ENCODE results near the gene ARHGAP22.

ARHGAP22 gene

DNA sequence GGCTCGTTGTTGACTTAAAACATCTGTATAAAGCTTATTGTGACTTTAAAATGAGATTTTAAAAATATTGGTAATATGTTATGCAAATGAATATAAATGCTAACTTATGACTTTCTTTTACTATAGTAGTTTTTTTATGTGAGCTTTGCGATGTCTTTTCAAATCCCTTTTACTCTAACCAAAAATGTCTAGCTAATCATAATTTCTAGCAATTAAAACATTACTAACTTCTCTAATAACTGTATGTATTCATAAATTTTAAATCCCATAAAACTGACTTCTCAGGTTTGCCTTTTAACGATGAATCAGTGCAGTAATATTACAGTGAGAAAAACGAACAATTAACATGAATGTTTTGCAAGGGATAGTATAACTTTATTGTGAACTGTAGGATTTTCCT, 185.2 kb downstream of the ARHGAP22 start:
- peaks cover 0 to 33% (median 0%) of the 10 kb centered on the region in 4 donors for H3K4me1 ChIP-seq
- no peak overlapping the region for H3K27ac ChIP-seq
- DNase-seq: no peak
- no peaks in the 10 kb centered on the region for H3K9me3 ChIP-seq
- intact Hi-C loops (cut with DNase I; ENCODE audit: low total_unique reads): no loop called here
- no peak overlapping the region for H3K4me3 ChIP-seq
- no peaks in the 10 kb centered on the region for H3K27me3 ChIP-seq
- H3K36me3 ChIP-seq: no peaks in the 10 kb centered on the region
- TF ChIP-seq, protein P1, sequence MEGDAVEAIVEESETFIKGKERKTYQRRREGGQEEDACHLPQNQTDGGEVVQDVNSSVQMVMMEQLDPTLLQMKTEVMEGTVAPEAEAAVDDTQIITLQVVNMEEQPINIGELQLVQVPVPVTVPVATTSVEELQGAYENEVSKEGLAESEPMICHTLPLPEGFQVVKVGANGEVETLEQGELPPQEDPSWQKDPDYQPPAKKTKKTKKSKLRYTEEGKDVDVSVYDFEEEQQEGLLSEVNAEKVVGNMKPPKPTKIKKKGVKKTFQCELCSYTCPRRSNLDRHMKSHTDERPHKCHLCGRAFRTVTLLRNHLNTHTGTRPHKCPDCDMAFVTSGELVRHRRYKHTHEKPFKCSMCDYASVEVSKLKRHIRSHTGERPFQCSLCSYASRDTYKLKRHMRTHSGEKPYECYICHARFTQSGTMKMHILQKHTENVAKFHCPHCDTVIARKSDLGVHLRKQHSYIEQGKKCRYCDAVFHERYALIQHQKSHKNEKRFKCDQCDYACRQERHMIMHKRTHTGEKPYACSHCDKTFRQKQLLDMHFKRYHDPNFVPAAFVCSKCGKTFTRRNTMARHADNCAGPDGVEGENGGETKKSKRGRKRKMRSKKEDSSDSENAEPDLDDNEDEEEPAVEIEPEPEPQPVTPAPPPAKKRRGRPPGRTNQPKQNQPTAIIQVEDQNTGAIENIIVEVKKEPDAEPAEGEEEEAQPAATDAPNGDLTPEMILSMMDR (IDR thresholded peaks at IDR 0.05): no peak

DNA sequence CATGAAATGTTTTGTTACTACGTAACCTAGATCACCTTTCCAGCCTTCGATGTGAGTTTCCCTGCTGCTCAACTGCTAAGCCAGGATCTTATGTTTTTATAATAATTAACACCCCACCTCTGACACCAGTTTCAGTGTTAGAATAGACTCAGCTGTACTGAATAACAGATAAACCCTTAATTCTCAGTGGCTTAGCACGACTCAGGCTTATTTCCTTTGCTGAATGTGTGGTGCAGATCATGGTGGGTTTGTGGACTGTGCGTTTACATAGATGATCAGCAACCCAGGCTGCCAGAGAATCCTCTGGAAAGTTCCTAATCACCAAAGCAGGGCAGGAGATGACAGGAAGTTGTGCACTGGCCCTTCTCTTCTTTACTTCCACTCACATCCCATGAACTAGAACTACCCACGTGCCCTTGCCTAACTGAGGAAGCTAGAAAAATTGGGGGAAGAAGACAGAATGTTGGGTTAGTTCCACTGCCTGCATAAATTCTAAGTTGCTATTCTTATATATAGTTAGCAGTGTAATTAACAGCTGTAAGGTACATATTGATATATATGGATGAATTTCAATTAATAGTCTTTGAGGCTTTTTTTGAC, 186.6 kb downstream of the ARHGAP22 start:
- Histone ChIP-seq H3K4me1 (peaks cover 0 to 32% (median 0%) of the 10 kb centered on the region in 4 donors), H3K4me3 (no peak overlapping the region), H3K36me3 (peaks cover 0 to 2% (median 1%) of the 10 kb centered on the region in 3 donors), H3K27ac (no peak overlapping the region), H3K27me3 (no peaks in the 10 kb centered on the region), H3K9me3 (no peaks in the 10 kb centered on the region)
- no peak for DNase-seq
- intact Hi-C loops (cut with DNase I; ENCODE audit: low total_unique reads): no loop called here
- TF ChIP-seq, protein P1 (IDR thresholded peaks at IDR 0.05): no peak

DNA sequence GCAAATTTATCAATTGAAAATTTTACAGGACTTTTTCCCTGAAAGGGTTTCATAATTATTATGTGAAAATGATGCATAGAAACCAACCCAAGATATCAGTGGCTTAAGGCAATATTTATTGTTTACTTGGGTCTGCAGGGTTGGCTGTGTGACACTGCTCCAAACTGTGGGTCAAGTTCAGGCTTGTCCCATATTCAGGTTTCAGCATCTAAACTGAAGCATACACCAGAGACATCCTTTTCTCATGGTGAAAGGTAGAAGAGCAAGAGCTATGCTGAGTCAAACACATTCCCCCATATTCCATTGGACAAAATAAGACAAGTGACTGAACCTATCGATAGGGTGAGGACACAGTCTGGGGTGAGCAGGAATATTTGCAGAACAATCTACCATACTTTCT, 187.5 kb downstream of the ARHGAP22 start:
- DNase-seq: no peak
- Histone ChIP-seq H3K27ac (no peak overlapping the region), H3K4me3 (no peak overlapping the region), H3K9me3 (peaks cover 0 to 7% (median 5%) of the 10 kb centered on the region in 3 donors), H3K36me3 (peaks cover 9 to 11% (median 10%) of the 10 kb centered on the region in 3 donors), H3K4me1 (peaks cover 0 to 23% (median 0%) of the 10 kb centered on the region in 4 donors), H3K27me3 (no peaks in the 10 kb centered on the region)
- TF ChIP-seq, protein P1 (IDR thresholded peaks at IDR 0.05): no peak
- intact Hi-C loops (cut with DNase I; ENCODE audit: low total_unique reads): no loop called here

DNA sequence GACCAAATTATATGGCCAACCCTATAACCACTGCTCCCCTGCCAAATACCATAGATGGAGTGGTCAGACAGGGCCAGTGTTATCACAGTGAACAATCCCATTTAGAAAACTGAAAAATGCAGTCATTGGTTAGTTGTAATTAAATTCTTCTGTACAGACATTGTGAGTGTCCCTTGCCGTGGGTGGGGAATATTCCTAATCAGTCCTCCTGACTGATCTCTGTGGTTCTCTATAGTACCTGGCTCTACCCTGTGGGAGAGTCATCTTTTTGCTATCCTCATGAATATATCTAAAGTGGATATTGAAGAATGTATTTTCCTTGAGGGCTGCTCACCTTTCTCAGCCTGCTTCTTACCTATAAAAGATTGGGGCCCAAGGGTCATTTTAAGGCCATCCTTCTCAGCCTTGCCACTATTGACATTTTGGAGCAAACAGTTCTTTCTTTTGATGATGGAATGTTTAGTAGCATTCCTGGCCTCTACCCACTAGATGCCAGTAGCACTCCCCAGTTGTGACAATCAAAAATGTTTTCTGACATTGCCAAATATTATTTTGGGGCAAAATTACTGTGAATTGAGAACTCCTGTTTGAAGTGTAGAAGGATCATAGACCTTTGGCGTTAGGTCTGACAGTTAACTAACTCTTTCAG, 188.2 kb downstream of the ARHGAP22 start:
- Histone ChIP-seq H3K27ac (no peak overlapping the region), H3K4me1 (peaks cover 0 to 18% (median 0%) of the 10 kb centered on the region in 4 donors), H3K9me3 (peaks cover 0 to 14% (median 12%) of the 10 kb centered on the region in 3 donors), H3K36me3 (peaks cover 15 to 16% (median 16%) of the 10 kb centered on the region in 3 donors), H3K27me3 (no peaks in the 10 kb centered on the region), H3K4me3 (no peak overlapping the region)
- TF ChIP-seq, protein P1 (IDR thresholded peaks at IDR 0.05): no peak
- intact Hi-C loops (cut with DNase I; ENCODE audit: low total_unique reads): no loop called here
- DNase-seq: no peak

DNA sequence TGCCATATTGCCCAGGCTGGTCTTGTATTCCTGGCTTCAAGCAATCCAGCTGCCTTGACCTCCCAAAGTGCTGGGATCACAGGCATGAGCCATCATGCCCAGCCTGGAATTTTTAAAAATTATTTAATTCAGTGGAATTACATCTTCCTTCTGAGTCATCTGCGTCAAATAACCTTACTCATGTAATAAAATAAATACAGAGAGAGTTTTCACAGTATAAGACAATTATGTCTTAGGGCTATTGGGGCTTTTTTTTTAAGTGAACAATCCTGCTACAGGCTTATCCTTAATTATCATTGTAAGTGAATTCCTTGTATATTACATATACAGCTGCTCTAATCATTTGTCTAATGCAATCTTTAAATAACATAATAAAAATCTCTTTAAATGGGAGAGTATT, 190.1 kb downstream of the ARHGAP22 start:
- no peak for DNase-seq
- intact Hi-C loops (cut with DNase I; ENCODE audit: low total_unique reads): no loop called here
- H3K27me3 ChIP-seq: no peaks in the 10 kb centered on the region
- TF ChIP-seq, protein P1 (IDR thresholded peaks at IDR 0.05): no peak
- H3K27ac ChIP-seq: no peak overlapping the region
- H3K4me3 ChIP-seq: no peak overlapping the region
- H3K36me3 ChIP-seq: peaks cover 34% of the 10 kb centered on the region in 3 donors
- peaks cover 0 to 5% (median 0%) of the 10 kb centered on the region in 4 donors for H3K4me1 ChIP-seq
- peaks cover 0 to 19% (median 14%) of the 10 kb centered on the region in 3 donors for H3K9me3 ChIP-seq
